ENCODE data around the gene PHC1. TPM values are rescaled to one million over a fixed set of nuclear protein-coding genes. Genes with fewer than 3 reads are reported as not detected.

PHC1 gene
- total RNA-seq, 1 donor: 13.8 TPM

GRCh38 chr12:8985213-8985754 is 71.0 kb downstream of the PHC1 start:
- no peak for TF ChIP-seq CTCF (IDR thresholded peaks at IDR 0.05; ENCODE audit: insufficient read depth, low read depth, low read length)
- H3K4me3 ChIP-seq (ENCODE audit: low read depth, low read length): no peak overlapping the region
- DNase-seq (ENCODE audit: low read depth): no peak

GRCh38 chr12:8987163-8987562 is 72.9 kb downstream of the PHC1 start:
- DNase-seq (ENCODE audit: low read depth): no peak
- TF ChIP-seq CTCF (IDR thresholded peaks at IDR 0.05; ENCODE audit: insufficient read depth, low read depth, low read length): no peak
- no peak overlapping the region for H3K4me3 ChIP-seq (ENCODE audit: low read depth, low read length)

- no peak for DNase-seq (ENCODE audit: low read depth)
- TF ChIP-seq CTCF (IDR thresholded peaks at IDR 0.05; ENCODE audit: insufficient read depth, low read depth, low read length): no peak
- no peak overlapping the region for H3K4me3 ChIP-seq (ENCODE audit: low read depth, low read length)
Measured at GRCh38 chr12:8987685-8988084, 73.4 kb downstream of the PHC1 start.

- H3K4me3 ChIP-seq (ENCODE audit: low read depth, low read length): no peak within 1 kb of the TSS
- DNase-seq (ENCODE audit: low read depth): no peak
- no peak for TF ChIP-seq CTCF (IDR thresholded peaks at IDR 0.05; ENCODE audit: insufficient read depth, low read depth, low read length)
Measured at GRCh38 chr12:8989413-8989812, 75.1 kb downstream of the PHC1 start, which contains the start of gene KLRG1. KLRG1 (plus strand) TSS chr12:8989546; CDS start chr12:8989636, 90 bp downstream.

Other genes with a start within 250 kb of the PHC1 start
- gene RIMKLB, start 216.5 kb upstream of the PHC1 start, total RNA-seq: 15.1 TPM in 2 replicates
- not detected in 2 replicates for gene A2ML1, start 91.9 kb upstream of the PHC1 start, total RNA-seq
- 155 and 215 TPM in 2 replicates for gene M6PR, start 35.1 kb downstream of the PHC1 start, total RNA-seq
- gene KLRG1, start 75.0 kb downstream of the PHC1 start, total RNA-seq: 0.32 and 0.43 TPM in 2 replicates
- gene A2M, start 201.4 kb downstream of the PHC1 start, total RNA-seq: 14.7 and 20.9 TPM in 2 replicates